ENCODE data around the gene AMOTL1. TPM values are rescaled to one million over a fixed set of nuclear protein-coding genes. Genes with fewer than 3 reads are reported as not detected.

The AMOTL1 gene, protein sequence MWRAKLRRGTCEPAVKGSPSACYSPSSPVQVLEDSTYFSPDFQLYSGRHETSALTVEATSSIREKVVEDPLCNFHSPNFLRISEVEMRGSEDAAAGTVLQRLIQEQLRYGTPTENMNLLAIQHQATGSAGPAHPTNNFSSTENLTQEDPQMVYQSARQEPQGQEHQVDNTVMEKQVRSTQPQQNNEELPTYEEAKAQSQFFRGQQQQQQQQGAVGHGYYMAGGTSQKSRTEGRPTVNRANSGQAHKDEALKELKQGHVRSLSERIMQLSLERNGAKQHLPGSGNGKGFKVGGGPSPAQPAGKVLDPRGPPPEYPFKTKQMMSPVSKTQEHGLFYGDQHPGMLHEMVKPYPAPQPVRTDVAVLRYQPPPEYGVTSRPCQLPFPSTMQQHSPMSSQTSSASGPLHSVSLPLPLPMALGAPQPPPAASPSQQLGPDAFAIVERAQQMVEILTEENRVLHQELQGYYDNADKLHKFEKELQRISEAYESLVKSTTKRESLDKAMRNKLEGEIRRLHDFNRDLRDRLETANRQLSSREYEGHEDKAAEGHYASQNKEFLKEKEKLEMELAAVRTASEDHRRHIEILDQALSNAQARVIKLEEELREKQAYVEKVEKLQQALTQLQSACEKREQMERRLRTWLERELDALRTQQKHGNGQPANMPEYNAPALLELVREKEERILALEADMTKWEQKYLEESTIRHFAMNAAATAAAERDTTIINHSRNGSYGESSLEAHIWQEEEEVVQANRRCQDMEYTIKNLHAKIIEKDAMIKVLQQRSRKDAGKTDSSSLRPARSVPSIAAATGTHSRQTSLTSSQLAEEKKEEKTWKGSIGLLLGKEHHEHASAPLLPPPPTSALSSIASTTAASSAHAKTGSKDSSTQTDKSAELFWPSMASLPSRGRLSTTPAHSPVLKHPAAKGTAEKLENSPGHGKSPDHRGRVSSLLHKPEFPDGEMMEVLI
- 27.6 and 31.6 TPM in 2 replicates for total RNA-seq (2021; fragmentation: NEBNext Ultra II Directional; extraction: Animal tissue kit (Norgen Biotek cat#: 25700))
- 8.2 and 9.0 TPM in 2 replicates for polyA plus RNA-seq (2011; rRNA removed)
- 8.4 TPM for polyA plus RNA-seq (2011; cell fraction: cytosol; rRNA removed)
- 14.7 TPM for polyA plus RNA-seq (2011; cell fraction: nucleus; rRNA removed)
- polyA plus RNA-seq (2012, experiment 1 of 2), result 9.5 to 14.6 TPM (median 12.7 TPM) in 4 replicates
- polyA plus RNA-seq (2012, experiment 2 of 2), result 2.1 TPM
- 15.3 TPM for polyA plus RNA-seq (2013, experiment 1 of 2)
- polyA plus RNA-seq (2013, experiment 2 of 2), result 14.1 TPM
- polyA minus RNA-seq (2011; rRNA and poly(A)+ RNA removed), result 27.2 and 28.2 TPM in 2 replicates
- 15.4 TPM for polyA minus RNA-seq (2011; cell fraction: cytosol; rRNA and poly(A)+ RNA removed)
- polyA minus RNA-seq (2011; cell fraction: nucleus; rRNA and poly(A)+ RNA removed), result 28.6 TPM
- long read RNA-seq, experiment 1, partial matches to known transcripts, result 6 of 17 reads
- long read RNA-seq, experiment 1, other reads (novel, unspliced or antisense), result 11 of 17 reads
- long read RNA-seq, experiment 2, partial matches to known transcripts, result 1 of 2 reads
- long read RNA-seq, experiment 2, other reads (novel, unspliced or antisense), result 1 of 2 reads

DNA sequence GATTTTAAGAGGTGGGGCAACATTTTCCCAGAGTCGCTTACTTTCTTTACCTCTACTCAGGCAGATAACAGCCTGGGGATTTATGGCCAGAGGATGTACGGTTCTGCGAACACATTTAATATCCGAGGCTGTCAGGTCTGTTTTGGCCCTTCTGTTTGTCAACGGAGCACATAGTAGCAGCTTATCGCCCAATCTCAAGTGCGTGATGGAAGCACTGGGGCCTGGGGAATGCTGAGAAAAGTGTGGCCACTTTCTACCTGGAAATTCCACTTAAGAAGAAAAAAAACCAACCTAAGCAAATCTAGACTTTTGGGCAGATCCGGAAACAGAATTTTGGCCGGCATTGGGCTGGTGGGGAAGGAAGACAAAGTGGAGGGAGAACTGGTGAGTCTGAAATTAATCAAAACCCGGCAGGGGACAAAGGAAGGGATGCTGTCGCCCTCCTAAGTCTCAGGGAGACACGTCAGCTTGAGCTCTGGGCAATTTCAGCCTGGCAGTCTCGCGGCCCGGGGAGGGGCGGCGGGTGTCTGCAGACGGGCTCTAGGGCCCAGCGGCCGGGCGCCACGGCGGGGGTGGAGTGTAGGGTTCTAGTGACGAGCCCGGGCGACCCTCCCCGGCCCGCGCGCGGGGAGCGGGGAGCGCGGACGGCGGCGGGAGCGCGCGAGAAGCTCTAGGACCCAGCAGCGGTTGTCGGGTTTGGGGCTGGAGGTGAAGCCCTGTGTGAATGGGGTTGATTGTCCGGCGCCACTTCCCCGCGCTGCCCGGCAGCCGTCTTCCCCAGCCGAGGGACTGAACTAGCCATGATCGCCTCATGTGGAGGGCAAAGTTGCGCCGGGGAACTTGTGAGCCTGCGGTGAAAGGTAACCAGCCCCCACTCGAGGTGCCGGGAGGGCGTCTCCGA, at the start of gene AMOTL1:
AMOTL1 (plus strand) TSS at position 656 of the 901 bp plus-strand sequence; CDS start at position 812, 156 bp downstream.
- DNase-seq (ENCODE audit: low read depth in 1 of 2, low spot score in 2 of 2) (peak; percentile 61 to 90), FAIRE-seq (no peak)
- H2BK120ac ChIP-seq (replicated peaks; ENCODE audit: low read depth, low read length), result no peak within 1 kb of the TSS
- peaks cover 9% of the 10 kb centered on the region for H3K23me2 ChIP-seq (ENCODE audit: low read depth, low read length)
- H3K4me1 ChIP-seq (replicated peaks in 1 of 4; ENCODE audit: control insufficient read depth in 3 of 4, insufficient read depth in 4 of 4, low read length in 3 of 4), result peaks cover 0 to 24% (median 17%) of the 10 kb centered on the region in 4 experiments
- peak within 1 kb of the TSS; percentile 75 to 94 (median 78) for H3K4me3 ChIP-seq (ENCODE audit: extremely low read depth in 1 of 4, insufficient read depth in 2 of 4, low read depth in 3 of 4, low read length in 4 of 4)
- POLR2A ChIA-PET (ENCODE audit: partially characterized antibody), result interaction anchor here (0.7 to 1.7 kb wide), 12 partner anchors 9 to 299 kb away, joined by 3 to 14 read pairs (median 4); partner anchors contain the start of genes FUT4 and SRSF8
- peak within 1 kb of the TSS; percentile 79; the same call in 1 of the 2 replicates for H4K8ac ChIP-seq (ENCODE audit: extremely low read depth, insufficient read depth, low read length)
- no peak within 1 kb of the TSS for H2BK20ac ChIP-seq (ENCODE audit: low read length)
- peak within 1 kb of the TSS; percentile 51 to 75 (median 68); a peak in 6 of 7 replicates for H3K9ac ChIP-seq (replicated peaks in 1 of 4; ENCODE audit: extremely low read depth in 1 of 4, low read depth in 3 of 4, low read length in 3 of 4)
- no peaks in the 10 kb centered on the region for H3K9me3 ChIP-seq (ENCODE audit: insufficient read depth in 2 of 2, low read depth in 1 of 2, low read length in 1 of 2)
- no peak within 1 kb of the TSS for H3K56ac ChIP-seq (replicated peaks; ENCODE audit: insufficient read length, low read depth, low read length)
- H2AFZ ChIP-seq (ENCODE audit: low read length), result peak within 1 kb of the TSS; percentile 1; the same call in 1 of the 2 replicates
- H4K20me1 ChIP-seq (replicated peaks in 1 of 2; ENCODE audit: control insufficient read depth in 1 of 2, insufficient read depth in 2 of 2, low read length in 2 of 2), result peaks cover 3 to 4% of the 10 kb centered on the region in 2 experiments
- H4K91ac ChIP-seq (replicated peaks; ENCODE audit: insufficient read length, low read length), result peak within 1 kb of the TSS; percentile 52
- no peak within 1 kb of the TSS for H3K27ac ChIP-seq (ENCODE audit: low read depth, low read length)
- no peak within 1 kb of the TSS for H3K4ac ChIP-seq (replicated peaks; ENCODE audit: insufficient read length, low read depth, low read length)
- 9% methylated on average over 56 of the region's 57 CpGs; no CpG with 5 or more reads in 1 of the 2 experiments for WGBS, 2 experiments (ENCODE audit: extremely low coverage in 1 of 2, insufficient coverage in 1 of 2, insufficient read length in 1 of 2, insufficient replicate concordance in 2 of 2, low coverage in 1 of 2, low lambda C conversion rate in 2 of 2, missing lambda C conversion rate in 1 of 2)
- H3K79me1 ChIP-seq (ENCODE audit: low read depth, low read length), result no peaks in the 10 kb centered on the region; the same call in 1 of the 2 replicates
- no peak within 1 kb of the TSS for H3K23ac ChIP-seq (ENCODE audit: insufficient read length)
- H2BK5ac ChIP-seq (ENCODE audit: low read depth, low read length), result peak within 1 kb of the TSS; percentile 45; the same call in 1 of the 2 replicates
- CTCF ChIA-PET (ENCODE audit: partially characterized antibody), result interaction anchor here (0.8 to 6.2 kb wide), 9 partner anchors 10 to 145 kb away, joined by 3 to 44 read pairs (median 5); no protein-coding TSS in a partner anchor
- no peaks in the 10 kb centered on the region for H3K36me3 ChIP-seq (ENCODE audit: control insufficient read depth in 2 of 4, insufficient read depth in 4 of 4, low read length in 3 of 4)
- H4K5ac ChIP-seq (ENCODE audit: insufficient read length, low read depth, low read length), result no peak within 1 kb of the TSS
- H3K18ac ChIP-seq (ENCODE audit: extremely low read depth, low read length), result peak within 1 kb of the TSS; percentile 62; the same call in 1 of the 2 replicates
- no peak within 1 kb of the TSS for H3K14ac ChIP-seq (ENCODE audit: insufficient read length)
- H2BK12ac ChIP-seq (ENCODE audit: low read depth, low read length), result peak within 1 kb of the TSS; percentile 72; the same call in 1 of the 2 replicates
- H3K79me2 ChIP-seq (ENCODE audit: control insufficient read depth in 1 of 2, insufficient read depth in 2 of 2, low read length in 2 of 2), result peaks cover 4 to 41% of the 10 kb centered on the region in 2 experiments; a peak in 3 of 4 replicates
- H2AK5ac ChIP-seq (ENCODE audit: low read depth, low read length), result no peak within 1 kb of the TSS
- H2BK15ac ChIP-seq (ENCODE audit: low read length), result no peak within 1 kb of the TSS
- H3K4me2 ChIP-seq (ENCODE audit: insufficient read depth in 1 of 2, low read depth in 2 of 2, low read length in 2 of 2), result peak within 1 kb of the TSS; percentile 94 to 95
- H3K27me3 ChIP-seq (replicated peaks in 1 of 4; ENCODE audit: control insufficient read depth in 3 of 4, extremely low read depth in 1 of 4, insufficient read depth in 3 of 4, low read length in 3 of 4), result peaks cover 8 to 51% (median 43%) of the 10 kb centered on the region in 4 experiments
- TF ChIP-seq EP300 (IDR thresholded peaks at IDR 0.05; ENCODE audit: borderline replicate concordance in 1 of 2, low read depth in 2 of 2, low read length in 2 of 2) (peak in 1 of 2 experiments; percentile 42; a peak in 1 of 3 replicates), KDM4A (IDR thresholded peaks at IDR 0.05; ENCODE audit: low read depth, low read length, severe bottlenecking) (no peak), BACH1 (IDR thresholded peaks at IDR 0.05; ENCODE audit: low read length) (peak; percentile 73)
